ENCODE results near the gene MRPL48.

DNA sequence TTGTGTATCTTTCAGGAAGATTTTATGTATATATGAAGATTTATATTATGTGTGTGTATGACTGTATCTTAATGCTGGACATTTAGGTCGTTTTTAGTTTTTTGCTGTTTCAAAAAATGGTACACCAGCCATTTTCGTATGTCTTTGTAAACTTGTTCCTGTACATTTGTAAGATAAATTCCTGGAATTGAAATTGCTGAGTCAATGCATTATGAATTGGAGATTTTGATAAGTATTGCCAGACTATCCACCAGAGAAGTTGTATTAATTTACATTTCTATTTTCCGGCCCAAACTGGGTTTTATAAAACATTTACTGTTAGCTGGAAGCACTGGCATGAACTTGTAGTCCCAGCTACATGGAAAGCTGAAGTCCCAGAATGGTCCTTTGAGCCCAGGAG is 24.6 kb downstream of the MRPL48 start:
- TF ChIP-seq, protein P1, sequence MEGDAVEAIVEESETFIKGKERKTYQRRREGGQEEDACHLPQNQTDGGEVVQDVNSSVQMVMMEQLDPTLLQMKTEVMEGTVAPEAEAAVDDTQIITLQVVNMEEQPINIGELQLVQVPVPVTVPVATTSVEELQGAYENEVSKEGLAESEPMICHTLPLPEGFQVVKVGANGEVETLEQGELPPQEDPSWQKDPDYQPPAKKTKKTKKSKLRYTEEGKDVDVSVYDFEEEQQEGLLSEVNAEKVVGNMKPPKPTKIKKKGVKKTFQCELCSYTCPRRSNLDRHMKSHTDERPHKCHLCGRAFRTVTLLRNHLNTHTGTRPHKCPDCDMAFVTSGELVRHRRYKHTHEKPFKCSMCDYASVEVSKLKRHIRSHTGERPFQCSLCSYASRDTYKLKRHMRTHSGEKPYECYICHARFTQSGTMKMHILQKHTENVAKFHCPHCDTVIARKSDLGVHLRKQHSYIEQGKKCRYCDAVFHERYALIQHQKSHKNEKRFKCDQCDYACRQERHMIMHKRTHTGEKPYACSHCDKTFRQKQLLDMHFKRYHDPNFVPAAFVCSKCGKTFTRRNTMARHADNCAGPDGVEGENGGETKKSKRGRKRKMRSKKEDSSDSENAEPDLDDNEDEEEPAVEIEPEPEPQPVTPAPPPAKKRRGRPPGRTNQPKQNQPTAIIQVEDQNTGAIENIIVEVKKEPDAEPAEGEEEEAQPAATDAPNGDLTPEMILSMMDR (IDR thresholded peaks at IDR 0.05) = no peak
- TF ChIP-seq POLR2A (IDR thresholded peaks at IDR 0.05) = no peak
- no peak for TF ChIP-seq EP300 (IDR thresholded peaks at IDR 0.05)
